ENCODE data around the gene CALML5.

Gene CALML5

DNA sequence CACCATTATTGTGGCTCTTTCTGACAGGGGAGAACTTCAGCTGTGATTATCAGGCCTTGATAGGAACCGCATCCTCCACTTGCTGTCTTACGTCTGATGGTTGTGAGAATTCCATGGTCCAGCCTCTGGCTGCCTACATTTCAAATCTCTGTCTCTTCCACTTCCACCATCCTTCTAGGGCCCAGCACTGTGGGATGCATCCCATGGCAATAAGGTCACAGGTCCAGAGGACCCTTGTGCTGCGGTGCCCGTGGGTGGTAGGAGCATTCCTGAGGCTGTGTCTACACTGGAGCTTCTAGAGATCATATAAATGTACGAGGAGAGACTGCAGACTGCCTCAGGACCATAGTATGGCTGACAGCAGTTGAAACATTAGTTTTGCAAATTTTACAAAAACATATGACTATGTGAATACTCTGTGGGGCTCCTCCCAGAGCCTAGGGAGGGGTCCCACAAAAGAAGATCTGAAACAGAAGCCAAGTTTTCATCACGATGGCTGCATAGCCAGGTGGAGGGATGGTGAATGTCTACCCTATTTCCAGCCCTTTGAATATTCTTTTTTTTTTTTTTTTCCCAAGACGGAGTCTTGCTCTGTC, 37.2 kb upstream of the CALML5 start:
- H3K36me3 ChIP-seq (replicated peaks) = no peaks in the 10 kb centered on the region
- in situ Hi-C loops (cut with HindIII; ENCODE audit: low pct_ligation_motif_present, low sequenced_read_pairs) = no loop called here
- DNase-seq = no peak
- TF ChIP-seq, protein P1, sequence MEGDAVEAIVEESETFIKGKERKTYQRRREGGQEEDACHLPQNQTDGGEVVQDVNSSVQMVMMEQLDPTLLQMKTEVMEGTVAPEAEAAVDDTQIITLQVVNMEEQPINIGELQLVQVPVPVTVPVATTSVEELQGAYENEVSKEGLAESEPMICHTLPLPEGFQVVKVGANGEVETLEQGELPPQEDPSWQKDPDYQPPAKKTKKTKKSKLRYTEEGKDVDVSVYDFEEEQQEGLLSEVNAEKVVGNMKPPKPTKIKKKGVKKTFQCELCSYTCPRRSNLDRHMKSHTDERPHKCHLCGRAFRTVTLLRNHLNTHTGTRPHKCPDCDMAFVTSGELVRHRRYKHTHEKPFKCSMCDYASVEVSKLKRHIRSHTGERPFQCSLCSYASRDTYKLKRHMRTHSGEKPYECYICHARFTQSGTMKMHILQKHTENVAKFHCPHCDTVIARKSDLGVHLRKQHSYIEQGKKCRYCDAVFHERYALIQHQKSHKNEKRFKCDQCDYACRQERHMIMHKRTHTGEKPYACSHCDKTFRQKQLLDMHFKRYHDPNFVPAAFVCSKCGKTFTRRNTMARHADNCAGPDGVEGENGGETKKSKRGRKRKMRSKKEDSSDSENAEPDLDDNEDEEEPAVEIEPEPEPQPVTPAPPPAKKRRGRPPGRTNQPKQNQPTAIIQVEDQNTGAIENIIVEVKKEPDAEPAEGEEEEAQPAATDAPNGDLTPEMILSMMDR (IDR thresholded peaks at IDR 0.05; ENCODE audit: low read depth, low read length, missing control alignments) = no peak
- no peak overlapping the region for H3K4me3 ChIP-seq (ENCODE audit: low read depth, low read length)
- H3K27ac ChIP-seq = no peak overlapping the region
- H3K27me3 ChIP-seq (replicated peaks) = no peaks in the 10 kb centered on the region

DNA sequence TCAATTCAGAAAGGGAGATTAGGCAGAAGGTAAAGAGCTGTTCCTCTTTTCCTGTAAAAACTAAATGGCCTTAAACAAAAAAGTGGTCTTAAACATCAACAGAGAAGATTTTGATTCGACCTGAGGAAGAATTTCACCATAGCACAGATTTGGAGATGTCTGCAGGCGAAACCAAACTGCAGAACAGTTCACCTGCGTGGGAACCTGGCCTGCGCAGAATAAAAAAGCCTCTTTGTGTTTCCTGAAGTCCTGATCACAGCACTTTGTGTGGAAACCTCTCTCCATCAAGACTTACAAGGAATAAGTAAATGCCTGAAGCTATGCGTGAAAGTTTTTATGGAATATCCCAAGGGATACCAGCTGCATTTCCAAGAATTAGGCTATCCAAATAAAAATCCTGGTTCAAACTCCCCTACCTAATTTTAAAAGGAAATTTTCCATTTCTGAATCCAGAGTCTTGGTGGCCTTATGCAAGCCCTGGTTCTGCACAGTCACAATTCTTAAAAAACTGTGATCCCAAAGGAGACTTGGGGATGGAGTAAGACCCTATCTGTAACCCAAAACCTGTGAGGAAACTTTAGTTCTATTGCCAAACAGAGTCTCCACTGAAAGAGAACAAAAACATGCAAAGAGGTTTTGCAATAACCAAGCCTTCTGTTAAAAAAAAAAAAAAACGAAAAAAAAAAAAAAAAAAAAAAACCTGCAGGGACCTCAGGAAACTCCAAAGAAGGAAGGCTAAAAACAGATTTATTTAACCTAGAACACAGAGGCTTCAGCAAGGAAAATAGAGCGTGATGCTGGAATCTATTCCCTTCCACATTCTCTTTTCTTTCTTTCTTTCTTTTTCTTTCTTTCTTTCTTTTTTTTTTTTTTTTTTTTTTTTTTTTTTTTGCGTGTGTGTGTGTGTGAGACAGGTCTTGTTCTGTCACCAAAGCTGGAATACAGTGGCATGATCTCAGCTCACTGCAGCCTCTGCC, 35.8 kb upstream of the CALML5 start:
- H3K27ac ChIP-seq = no peak overlapping the region
- DNase-seq = no peak
- TF ChIP-seq, protein P1 (IDR thresholded peaks at IDR 0.05; ENCODE audit: low read depth, low read length, missing control alignments) = no peak
- in situ Hi-C loops (cut with HindIII; ENCODE audit: low pct_ligation_motif_present, low sequenced_read_pairs) = no loop called here
- H3K4me3 ChIP-seq (ENCODE audit: low read depth, low read length) = no peak overlapping the region
- no peaks in the 10 kb centered on the region for H3K27me3 ChIP-seq (replicated peaks)
- no peaks in the 10 kb centered on the region for H3K36me3 ChIP-seq (replicated peaks)

DNA sequence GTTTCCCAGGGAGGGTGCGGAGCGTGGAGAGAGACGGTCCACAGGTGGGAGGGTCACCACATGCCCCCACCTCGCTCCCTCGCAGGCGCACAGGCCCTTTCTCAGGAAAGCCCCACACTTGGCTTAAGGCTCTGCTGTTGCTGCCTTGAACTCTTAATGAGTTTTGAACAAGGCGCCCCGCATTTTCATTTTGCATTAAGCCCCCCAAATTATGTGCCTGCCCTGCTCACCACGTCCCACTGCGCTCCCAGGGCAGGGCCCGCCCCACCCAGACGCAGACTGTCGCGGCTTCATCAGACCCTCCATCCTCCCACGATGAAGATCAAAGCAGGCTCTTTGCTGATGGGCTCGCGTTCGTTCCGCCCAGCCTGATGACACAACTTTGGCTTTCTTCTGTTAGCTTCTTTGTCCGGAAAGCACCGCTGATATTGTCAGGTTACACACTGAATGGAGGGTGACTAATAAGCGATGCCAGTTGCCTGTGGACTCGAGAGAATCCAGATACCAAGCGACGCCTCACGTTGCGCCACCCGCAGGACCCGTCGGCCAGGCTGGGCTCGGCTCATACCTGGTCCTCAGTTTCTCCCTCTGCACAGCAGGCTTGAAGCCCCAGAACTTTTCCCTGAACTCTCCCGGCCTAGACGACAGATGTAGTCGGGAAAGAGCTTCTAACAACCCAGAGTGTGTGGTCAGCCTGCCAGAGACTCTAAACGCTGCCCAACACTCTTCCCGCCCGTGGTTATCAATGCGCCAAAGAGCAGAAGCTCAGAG, 34.9 kb upstream of the CALML5 start:
- in situ Hi-C loops (cut with HindIII; ENCODE audit: low pct_ligation_motif_present, low sequenced_read_pairs) = no loop called here
- TF ChIP-seq, protein P1 (IDR thresholded peaks at IDR 0.05; ENCODE audit: low read depth, low read length, missing control alignments) = no peak
- Histone ChIP-seq H3K4me3 (ENCODE audit: low read depth, low read length) (no peak overlapping the region), H3K27me3 (replicated peaks) (no peaks in the 10 kb centered on the region), H3K27ac (no peak overlapping the region), H3K36me3 (replicated peaks) (no peaks in the 10 kb centered on the region)
- no peak for DNase-seq

DNA sequence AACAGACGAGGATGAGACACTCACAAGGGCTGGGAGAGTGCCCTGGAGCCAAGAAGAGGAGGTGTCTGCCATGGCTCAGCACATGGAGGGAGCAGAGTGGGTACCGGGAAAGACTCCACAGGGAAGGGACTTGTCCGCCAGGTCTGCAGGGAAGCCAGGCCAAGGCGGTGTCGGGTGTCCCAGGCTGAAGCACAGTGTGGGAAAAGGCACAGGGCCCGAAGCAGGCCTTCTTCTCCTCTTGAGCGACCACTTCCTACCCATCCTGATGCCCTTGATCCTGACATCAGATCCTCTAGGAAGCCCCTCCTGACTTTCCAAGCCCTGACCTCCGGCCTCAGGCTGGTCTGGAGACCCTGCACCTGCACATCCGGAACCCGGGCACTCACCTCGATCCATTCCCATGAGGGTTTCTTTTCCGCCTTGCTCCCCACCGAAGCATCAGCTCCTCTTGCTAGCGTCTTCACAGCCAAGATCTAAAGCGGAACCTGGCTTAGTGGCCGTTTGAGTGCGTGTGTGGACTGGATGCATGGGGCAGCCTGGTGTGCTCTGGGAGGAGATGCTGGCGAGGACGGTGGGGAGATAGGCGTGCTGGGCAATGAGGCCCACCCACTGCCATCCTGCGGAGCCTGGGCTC, 33.8 kb upstream of the CALML5 start:
- no peaks in the 10 kb centered on the region for H3K27me3 ChIP-seq (replicated peaks)
- no peaks in the 10 kb centered on the region for H3K36me3 ChIP-seq (replicated peaks)
- TF ChIP-seq, protein P1 (IDR thresholded peaks at IDR 0.05; ENCODE audit: low read depth, low read length, missing control alignments) = no peak
- H3K4me3 ChIP-seq (ENCODE audit: low read depth, low read length) = no peak overlapping the region
- no peak overlapping the region for H3K27ac ChIP-seq
- in situ Hi-C loops (cut with HindIII; ENCODE audit: low pct_ligation_motif_present, low sequenced_read_pairs) = no loop called here
- no peak for DNase-seq

- TF ChIP-seq, protein P1 (IDR thresholded peaks at IDR 0.05; ENCODE audit: low read depth, low read length, missing control alignments) = no peak
- DNase-seq = no peak
- in situ Hi-C loops (cut with HindIII; ENCODE audit: low pct_ligation_motif_present, low sequenced_read_pairs) = no loop called here
- Histone ChIP-seq H3K27ac (no peak overlapping the region), H3K4me3 (ENCODE audit: low read depth, low read length) (no peak overlapping the region), H3K36me3 (replicated peaks) (no peaks in the 10 kb centered on the region), H3K27me3 (replicated peaks) (no peaks in the 10 kb centered on the region)
Measured at GRCh38 chr10:5532618-5533097, 33.3 kb upstream of the CALML5 start.

Measured in brain microvascular endothelial cell (primary cell).